ENCODE data around the gene NAT10. TPM values are rescaled to one million over a fixed set of nuclear protein-coding genes. Genes with fewer than 3 reads are reported as not detected.

The NAT10 gene
- total RNA-seq, 1 experiment from 2014 or later: 48.7 TPM

DNA sequence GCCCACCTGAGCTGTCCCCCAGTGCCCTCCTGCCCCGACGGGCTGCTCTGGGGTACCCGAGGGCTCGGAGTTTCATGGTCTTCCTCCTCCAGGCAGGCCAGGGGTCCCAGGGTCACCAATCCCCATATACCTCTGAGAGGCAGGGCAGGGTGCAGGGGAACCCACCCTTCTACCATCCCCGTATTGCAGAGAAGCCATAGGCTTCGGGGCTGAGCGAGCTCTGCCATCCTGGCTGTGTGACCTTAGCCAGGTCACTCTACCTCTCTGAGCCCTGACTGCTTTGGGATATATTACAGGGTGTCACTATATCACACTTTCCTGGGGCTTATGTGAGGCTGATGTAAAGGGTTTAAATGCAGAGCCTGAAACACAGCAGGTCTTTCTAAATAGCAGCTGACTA, 57.4 kb downstream of the NAT10 start:
- no peak overlapping the region for H3K27ac ChIP-seq (ENCODE audit: low read length)
- H3K36me3 ChIP-seq (ENCODE audit: low read depth, low read length): no peaks in the 10 kb centered on the region
- no peak overlapping the region for H2AFZ ChIP-seq (ENCODE audit: low read length)
- CTCF ChIA-PET: no interaction called here
- BruUV-seq (replicated peaks): no TSS peak
- TF ChIP-seq EZH2 (IDR thresholded peaks at IDR 0.05; ENCODE audit: low read length, unreplicated experiment) (no peak), EZH2phosphoT487 (IDR thresholded peaks at IDR 0.05; ENCODE audit: borderline replicate concordance, low read length) (no peak)
- TF ChIP-seq, protein P1, sequence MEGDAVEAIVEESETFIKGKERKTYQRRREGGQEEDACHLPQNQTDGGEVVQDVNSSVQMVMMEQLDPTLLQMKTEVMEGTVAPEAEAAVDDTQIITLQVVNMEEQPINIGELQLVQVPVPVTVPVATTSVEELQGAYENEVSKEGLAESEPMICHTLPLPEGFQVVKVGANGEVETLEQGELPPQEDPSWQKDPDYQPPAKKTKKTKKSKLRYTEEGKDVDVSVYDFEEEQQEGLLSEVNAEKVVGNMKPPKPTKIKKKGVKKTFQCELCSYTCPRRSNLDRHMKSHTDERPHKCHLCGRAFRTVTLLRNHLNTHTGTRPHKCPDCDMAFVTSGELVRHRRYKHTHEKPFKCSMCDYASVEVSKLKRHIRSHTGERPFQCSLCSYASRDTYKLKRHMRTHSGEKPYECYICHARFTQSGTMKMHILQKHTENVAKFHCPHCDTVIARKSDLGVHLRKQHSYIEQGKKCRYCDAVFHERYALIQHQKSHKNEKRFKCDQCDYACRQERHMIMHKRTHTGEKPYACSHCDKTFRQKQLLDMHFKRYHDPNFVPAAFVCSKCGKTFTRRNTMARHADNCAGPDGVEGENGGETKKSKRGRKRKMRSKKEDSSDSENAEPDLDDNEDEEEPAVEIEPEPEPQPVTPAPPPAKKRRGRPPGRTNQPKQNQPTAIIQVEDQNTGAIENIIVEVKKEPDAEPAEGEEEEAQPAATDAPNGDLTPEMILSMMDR (conservative IDR thresholded peaks at IDR 0.05; ENCODE audit: low read depth, low read length): no peak
- H3K9ac ChIP-seq (ENCODE audit: low read length): no peak overlapping the region
- H3K4me2 ChIP-seq (ENCODE audit: low read length): no peak overlapping the region
- H3K27me3 ChIP-seq (ENCODE audit: low read length): no peaks in the 10 kb centered on the region
- no peak overlapping the region for H3K4me3 ChIP-seq (ENCODE audit: low read length)
- H3K79me2 ChIP-seq (ENCODE audit: low read length): no peaks in the 10 kb centered on the region
- no peaks in the 10 kb centered on the region for H3K9me3 ChIP-seq (ENCODE audit: low read length)
- ATAC-seq (no peak), DNase-seq (no peak)
- POLR2A ChIA-PET (ENCODE audit: unreplicated experiment): no interaction called here
- H3F3A ChIP-seq (ENCODE audit: low read length, unreplicated experiment): no peaks in the 10 kb centered on the region
- no peaks in the 10 kb centered on the region for H4K20me1 ChIP-seq (ENCODE audit: low read length)
- intact Hi-C loops (cut with micrococcal nuclease): no loop called here
- H3K4me1 ChIP-seq (ENCODE audit: insufficient read depth, low read length): peaks cover 30% of the 10 kb centered on the region
- no peaks in the 10 kb centered on the region for H3K9me2 ChIP-seq (replicated peaks; ENCODE audit: low read length)

DNA sequence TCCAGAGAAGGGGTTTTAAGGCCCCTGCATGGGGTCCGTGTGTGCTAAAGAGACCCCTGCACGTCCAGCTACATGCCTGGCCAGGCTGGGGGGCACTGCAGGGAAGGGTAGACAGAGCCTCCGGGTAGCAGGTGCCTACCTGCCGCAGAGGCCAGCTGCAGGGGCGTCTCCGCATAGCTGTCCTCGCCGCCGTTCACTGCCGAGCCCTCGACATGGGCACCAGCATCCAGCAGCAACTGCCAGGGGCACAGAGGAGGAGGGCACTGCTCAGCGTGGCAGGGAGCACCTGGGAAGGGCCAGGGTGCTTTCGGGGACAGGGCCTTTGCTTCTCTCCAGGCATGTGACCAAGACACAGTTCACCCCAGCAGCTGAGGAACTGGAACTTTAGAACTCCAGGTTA, 59.7 kb downstream of the NAT10 start:
- Histone ChIP-seq H3K4me2 (ENCODE audit: low read length) (no peak overlapping the region), H4K20me1 (ENCODE audit: low read length) (no peaks in the 10 kb centered on the region), H3K4me3 (ENCODE audit: low read length) (no peak overlapping the region), H3K4me1 (ENCODE audit: insufficient read depth, low read length) (peaks cover 39% of the 10 kb centered on the region), H2AFZ (ENCODE audit: low read length) (no peak overlapping the region), H3K36me3 (ENCODE audit: low read depth, low read length) (no peaks in the 10 kb centered on the region), H3K9me2 (replicated peaks; ENCODE audit: low read length) (no peaks in the 10 kb centered on the region), H3K27me3 (ENCODE audit: low read length) (no peaks in the 10 kb centered on the region), H3K27ac (ENCODE audit: low read length) (peak overlapping the region; percentile 86), H3K9me3 (ENCODE audit: low read length) (no peaks in the 10 kb centered on the region), H3K9ac (ENCODE audit: low read length) (no peak overlapping the region), H3K79me2 (ENCODE audit: low read length) (no peaks in the 10 kb centered on the region), H3F3A (ENCODE audit: low read length, unreplicated experiment) (no peaks in the 10 kb centered on the region)
- CTCF ChIA-PET: no interaction called here
- intact Hi-C loops (cut with micrococcal nuclease): no loop called here
- no peak for TF ChIP-seq EZH2phosphoT487 (IDR thresholded peaks at IDR 0.05; ENCODE audit: borderline replicate concordance, low read length)
- TF ChIP-seq EZH2 (IDR thresholded peaks at IDR 0.05; ENCODE audit: low read length, unreplicated experiment): no peak
- TF ChIP-seq, protein P1 (conservative IDR thresholded peaks at IDR 0.05; ENCODE audit: low read depth, low read length): no peak
- BruUV-seq (replicated peaks): no TSS peak
- POLR2A ChIA-PET (ENCODE audit: unreplicated experiment): no interaction called here
- ATAC-seq: no peak
- DNase-seq: no peak

DNA sequence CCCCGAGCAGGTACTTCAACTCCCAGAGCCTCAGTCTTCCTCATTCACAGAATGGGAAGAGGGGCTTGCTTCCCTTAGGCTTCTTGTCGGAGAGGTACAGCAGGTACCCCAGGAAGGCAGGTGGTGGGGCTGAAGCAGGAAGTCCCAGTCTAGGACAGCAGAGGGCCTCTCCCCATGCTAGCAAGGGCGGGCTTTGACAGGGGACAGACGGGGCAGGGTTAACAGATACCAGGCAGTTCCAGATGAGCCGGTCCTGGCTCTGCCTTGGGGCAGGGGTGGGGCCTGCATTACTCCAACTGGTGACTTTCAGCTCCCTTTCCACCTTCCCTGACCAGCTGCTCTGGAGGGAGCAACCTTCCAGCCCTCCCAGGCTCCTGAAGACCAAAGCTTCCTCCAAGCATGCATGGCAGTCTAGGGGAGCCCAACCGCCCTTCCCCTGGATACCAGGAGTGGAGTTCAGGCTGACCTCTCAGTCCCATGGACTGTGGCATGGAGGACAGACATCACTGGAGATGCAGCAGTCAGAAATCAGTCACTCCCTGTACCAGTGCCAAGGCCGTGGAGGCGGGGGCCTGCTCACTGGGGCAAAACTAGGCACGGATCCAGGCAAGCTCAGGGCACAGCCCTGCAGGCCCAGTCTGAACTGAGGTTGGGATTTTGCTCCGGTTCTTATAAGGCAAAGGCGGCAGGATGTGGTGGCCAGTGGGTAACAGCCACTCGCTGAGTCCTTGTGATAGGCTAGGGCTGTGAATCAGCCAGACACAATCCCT, 60.5 kb downstream of the NAT10 start:
- intact Hi-C loops (cut with micrococcal nuclease): no loop called here
- DNase-seq: peak; percentile 81
- TF ChIP-seq EZH2 (IDR thresholded peaks at IDR 0.05; ENCODE audit: low read length, unreplicated experiment): no peak
- TF ChIP-seq, protein P1 (conservative IDR thresholded peaks at IDR 0.05; ENCODE audit: low read depth, low read length): peak; percentile 46
- H3K4me1 ChIP-seq (ENCODE audit: insufficient read depth, low read length): peaks cover 39% of the 10 kb centered on the region
- no peaks in the 10 kb centered on the region for H3K9me2 ChIP-seq (replicated peaks; ENCODE audit: low read length)
- H3K9me3 ChIP-seq (ENCODE audit: low read length): no peaks in the 10 kb centered on the region
- no TSS peak for BruUV-seq (replicated peaks)
- H3K79me2 ChIP-seq (ENCODE audit: low read length): no peaks in the 10 kb centered on the region
- H3K4me3 ChIP-seq (ENCODE audit: low read length): peak overlapping the region; percentile 40; the same call in 1 of the 2 replicates
- no peaks in the 10 kb centered on the region for H3K27me3 ChIP-seq (ENCODE audit: low read length)
- ATAC-seq: peak; percentile 52
- no peak overlapping the region for H3K9ac ChIP-seq (ENCODE audit: low read length)
- POLR2A ChIA-PET (ENCODE audit: unreplicated experiment): no interaction called here
- H3K36me3 ChIP-seq (ENCODE audit: low read depth, low read length): no peaks in the 10 kb centered on the region
- H4K20me1 ChIP-seq (ENCODE audit: low read length): no peaks in the 10 kb centered on the region
- CTCF ChIA-PET: interaction anchor here (0.9 kb wide), 1 partner anchor 9 kb away, joined by 3 read pairs; no protein-coding TSS in a partner anchor
- peak overlapping the region; percentile 73 for H3K4me2 ChIP-seq (ENCODE audit: low read length)
- H3F3A ChIP-seq (ENCODE audit: low read length, unreplicated experiment): no peaks in the 10 kb centered on the region
- no peak overlapping the region for H2AFZ ChIP-seq (ENCODE audit: low read length)
- H3K27ac ChIP-seq (ENCODE audit: low read length): peak overlapping the region; percentile 86
